AG09309 (cell line): Measurements from ENCODE around the gene IGF1R.

Experiments
- DNase-seq: peaks from one replicate; pipeline ENCODE4 v3.0.0-alpha.2; 2010; ENCODE audit warnings: low read depth
- H3K4me3 ChIP-seq: 2 replicates; pipeline ENCODE4 v1.5.1; 2011; ENCODE audit warnings: mild to moderate bottlenecking, low read depth, low read length, moderate library complexity; ENCODE audit not compliant: control insufficient read depth
- CTCF ChIP-seq: IDR thresholded peaks from 2 replicates; pipeline ENCODE4 v1.5.1; 2011; ENCODE audit warnings: mild to moderate bottlenecking, low read depth, low read length, inconsistent platforms; ENCODE audit not compliant: insufficient read depth, control insufficient read depth; ENCODE audit errors: missing control alignments

IGF1R gene

GRCh38 chr15:98931004-98931403, 282.7 kb downstream of the IGF1R start:
- no peak for TF ChIP-seq CTCF
- DNase-seq, result no peak

GRCh38 chr15:98933406-98933805, 285.1 kb downstream of the IGF1R start:
- DNase-seq, result no peak
- TF ChIP-seq CTCF, result no peak

More at GRCh38 chr15:98931004-98931403, 282.7 kb downstream of the IGF1R start:
- no peak overlapping the region for H3K4me3 ChIP-seq

GRCh38 chr15:98935736-98936135, 287.4 kb downstream of the IGF1R start:
- no peak for DNase-seq
- no peak for TF ChIP-seq CTCF
- H3K4me3 ChIP-seq, result no peak overlapping the region

More at GRCh38 chr15:98933406-98933805, 285.1 kb downstream of the IGF1R start:
- no peak overlapping the region for H3K4me3 ChIP-seq

GRCh38 chr15:98937413-98938104, 289.2 kb downstream of the IGF1R start:
- no peak overlapping the region for H3K4me3 ChIP-seq
- no peak for TF ChIP-seq CTCF
- no peak for DNase-seq

- H3K4me3 ChIP-seq, result no peak overlapping the region
- DNase-seq, result no peak
- TF ChIP-seq CTCF, result no peak
Observed at GRCh38 chr15:98938105-98938417, 289.7 kb downstream of the IGF1R start.

GRCh38 chr15:98938799-98939198, 290.5 kb downstream of the IGF1R start:
- no peak for TF ChIP-seq CTCF
- no peak for DNase-seq
- H3K4me3 ChIP-seq, result no peak overlapping the region
